Measurements from ENCODE around the gene PSD4.

Gene PSD4

GRCh38 chr2:113126845-113127645 is 46.7 kb upstream of the PSD4 start, which contains the start of gene IL1RN:
Gene IL1RN, plus strand, starts transcription at chr2:113127598. Its CDS starts 27 bp downstream, at chr2:113127625.
- no peak within 1 kb of the TSS for H3K4me3 ChIP-seq (ENCODE audit: insufficient read depth, low read length, poor library complexity, severe bottlenecking)

GRCh38 chr2:113127646-113128570 is 45.9 kb upstream of the PSD4 start:
- H3K79me2 ChIP-seq (ENCODE audit: insufficient read depth, low read length): no peaks in the 10 kb centered on the region
- H3K9me2 ChIP-seq (replicated peaks; ENCODE audit: insufficient read depth, low read length): no peaks in the 10 kb centered on the region
- no peaks in the 10 kb centered on the region for H3K27me3 ChIP-seq (ENCODE audit: low read length)
- no peaks in the 10 kb centered on the region for H4K20me1 ChIP-seq (ENCODE audit: low read depth, low read length)
- H3K4me3 ChIP-seq (ENCODE audit: insufficient read depth, low read length, poor library complexity, severe bottlenecking): no peak overlapping the region
- TF ChIP-seq CTCF (IDR thresholded peaks at IDR 0.05; ENCODE audit: insufficient read depth, low read length, poor library complexity, severe bottlenecking): no peak
- TF ChIP-seq EZH2phosphoT487 (conservative IDR thresholded peaks at IDR 0.05; ENCODE audit: low read length): no peak
- no peak overlapping the region for H3K4me2 ChIP-seq (ENCODE audit: low read depth, low read length, poor library complexity, severe bottlenecking)
- no peak overlapping the region for H3K9ac ChIP-seq (ENCODE audit: low read length)
- no peak overlapping the region for H3K27ac ChIP-seq (ENCODE audit: low read depth, low read length)
- H3K36me3 ChIP-seq (ENCODE audit: low read length): no peaks in the 10 kb centered on the region
- no peaks in the 10 kb centered on the region for H3F3A ChIP-seq (ENCODE audit: insufficient read depth)
- no peak overlapping the region for H2AFZ ChIP-seq (ENCODE audit: low read depth, low read length, severe bottlenecking)
- H3K9me3 ChIP-seq (ENCODE audit: insufficient read depth, low read length): no peaks in the 10 kb centered on the region

More at GRCh38 chr2:113126845-113127645, 46.7 kb upstream of the PSD4 start, which contains the start of gene IL1RN:
- Histone ChIP-seq H3K9me3 (ENCODE audit: insufficient read depth, low read length) (no peaks in the 10 kb centered on the region), H3K27ac (ENCODE audit: low read depth, low read length) (no peak within 1 kb of the TSS), H3K79me2 (ENCODE audit: insufficient read depth, low read length) (no peaks in the 10 kb centered on the region), H3K27me3 (ENCODE audit: low read length) (no peaks in the 10 kb centered on the region), H3K36me3 (ENCODE audit: low read length) (no peaks in the 10 kb centered on the region), H3F3A (ENCODE audit: insufficient read depth) (no peaks in the 10 kb centered on the region), H4K20me1 (ENCODE audit: low read depth, low read length) (no peaks in the 10 kb centered on the region), H3K9ac (ENCODE audit: low read length) (no peak within 1 kb of the TSS), H3K4me2 (ENCODE audit: low read depth, low read length, poor library complexity, severe bottlenecking) (no peak within 1 kb of the TSS), H2AFZ (ENCODE audit: low read depth, low read length, severe bottlenecking) (no peak within 1 kb of the TSS), H3K9me2 (replicated peaks; ENCODE audit: insufficient read depth, low read length) (no peaks in the 10 kb centered on the region)
- TF ChIP-seq EZH2phosphoT487 (conservative IDR thresholded peaks at IDR 0.05; ENCODE audit: low read length): no peak
- TF ChIP-seq CTCF (IDR thresholded peaks at IDR 0.05; ENCODE audit: insufficient read depth, low read length, poor library complexity, severe bottlenecking): no peak

GRCh38 chr2:113129519-113130078 is 44.2 kb upstream of the PSD4 start:
- H3K79me2 ChIP-seq (ENCODE audit: insufficient read depth, low read length): no peaks in the 10 kb centered on the region
- no peak overlapping the region for H3K4me2 ChIP-seq (ENCODE audit: low read depth, low read length, poor library complexity, severe bottlenecking)
- H3K27ac ChIP-seq (ENCODE audit: low read depth, low read length): no peak overlapping the region
- no peak overlapping the region for H3K4me3 ChIP-seq (ENCODE audit: insufficient read depth, low read length, poor library complexity, severe bottlenecking)
- H3K9me3 ChIP-seq (ENCODE audit: insufficient read depth, low read length): no peaks in the 10 kb centered on the region
- TF ChIP-seq EZH2phosphoT487 (conservative IDR thresholded peaks at IDR 0.05; ENCODE audit: low read length): no peak
- TF ChIP-seq CTCF (IDR thresholded peaks at IDR 0.05; ENCODE audit: insufficient read depth, low read length, poor library complexity, severe bottlenecking): no peak
- no peak overlapping the region for H3K9ac ChIP-seq (ENCODE audit: low read length)
- H3K27me3 ChIP-seq (ENCODE audit: low read length): no peaks in the 10 kb centered on the region
- no peak overlapping the region for H2AFZ ChIP-seq (ENCODE audit: low read depth, low read length, severe bottlenecking)
- H3F3A ChIP-seq (ENCODE audit: insufficient read depth): no peaks in the 10 kb centered on the region
- no peaks in the 10 kb centered on the region for H4K20me1 ChIP-seq (ENCODE audit: low read depth, low read length)
- H3K9me2 ChIP-seq (replicated peaks; ENCODE audit: insufficient read depth, low read length): no peaks in the 10 kb centered on the region
- H3K36me3 ChIP-seq (ENCODE audit: low read length): no peaks in the 10 kb centered on the region
